HAP-1 (cell line): ENCODE data around the gene PDZD8.
"Not testable (repeated sequence)": the region's sequence is repeated elsewhere in the genome, so short reads cannot be mapped to it uniquely, and the experiment has no call there.

Source experiments
- DNase-seq, 2 experiments: peaks; one replicate each; pipeline ENCODE4 v3.0.0-alpha.2; 2016 to 2020; ENCODE audit warnings: low spot score in 2 of 2
- H3K27me3 ChIP-seq: fragments of 250-450 bp; sonication (Bioruptor Pico); 2 replicates; pipeline ENCODE4 v1.5.1; 2020; ENCODE audit warnings: low read depth, mild to moderate bottlenecking, moderate library complexity
- H3K36me3 ChIP-seq: fragments of 250-450 bp; sonication (Bioruptor Pico); replicated peaks from 2 replicates; pipeline ENCODE4 v1.5.1; 2020; ENCODE audit warnings: mild to moderate bottlenecking
- H3K4me1 ChIP-seq: fragments of 250-450 bp; sonication (Bioruptor Pico); 2 replicates; pipeline ENCODE4 v1.5.1; 2020; ENCODE audit warnings: mild to moderate bottlenecking
- H3K4me3 ChIP-seq: fragments of 250-450 bp; sonication (Bioruptor Pico); 2 replicates; pipeline ENCODE4 v1.5.1; 2020; ENCODE audit warnings: mild to moderate bottlenecking, moderate library complexity
- H3K9me3 ChIP-seq: fragments of 250-450 bp; sonication (Bioruptor Pico); 2 replicates; pipeline ENCODE4 v1.5.1; 2020; ENCODE audit warnings: mild to moderate bottlenecking, moderate library complexity
- in situ Hi-C: fragments of 300-500 bp; cut with MboI; formaldehyde crosslinking; loops from 3 replicates; pipeline ENCODE4 v1.14.3; 2020; ENCODE audit warnings: low sequenced_read_pairs, inconsistent platforms, mixed read lengths

PDZD8 gene

GRCh38 chr10:117241541-117242462 lies 133.4 kb downstream of the PDZD8 start:
- no peaks in the 10 kb centered on the region for H3K9me3 ChIP-seq
- DNase-seq, result peak in 1 of 2 experiments; percentile 14
- no peaks in the 10 kb centered on the region for H3K4me1 ChIP-seq
- H3K4me3 ChIP-seq, result no peak overlapping the region; the same call in 1 of the 2 replicates
- H3K36me3 ChIP-seq, result no peaks in the 10 kb centered on the region
- no peaks in the 10 kb centered on the region for H3K27me3 ChIP-seq
- in situ Hi-C loops, result no loop called here

GRCh38 chr10:117240621-117241529 lies 134.4 kb downstream of the PDZD8 start, which contains the start of gene SLC18A2:
Gene SLC18A2, plus strand, starts transcription at chr10:117241114. Its CDS starts 580 bp downstream, at chr10:117241694.
- Histone ChIP-seq H3K36me3 (no peaks in the 10 kb centered on the region), H3K27me3 (no peaks in the 10 kb centered on the region), H3K4me3 (no peak within 1 kb of the TSS; the same call in 1 of the 2 replicates), H3K4me1 (no peaks in the 10 kb centered on the region), H3K9me3 (no peaks in the 10 kb centered on the region)
- DNase-seq, result no peak
- in situ Hi-C loops, result no loop called here

- Histone ChIP-seq H3K9me3 (no peaks in the 10 kb centered on the region), H3K27me3 (no peaks in the 10 kb centered on the region), H3K4me3 (no peak overlapping the region), H3K36me3 (no peaks in the 10 kb centered on the region), H3K4me1 (no peaks in the 10 kb centered on the region)
- no peak for DNase-seq
- in situ Hi-C loops, result no loop called here
Measured at GRCh38 chr10:117239721-117240620, 135.3 kb downstream of the PDZD8 start.

- DNase-seq, result no peak
- H3K27me3 ChIP-seq, result no peaks in the 10 kb centered on the region
- H3K36me3 ChIP-seq, result no peaks in the 10 kb centered on the region
- H3K9me3 ChIP-seq, result no peaks in the 10 kb centered on the region
- in situ Hi-C loops, result no loop called here
- no peak overlapping the region for H3K4me3 ChIP-seq
- H3K4me1 ChIP-seq, result no peaks in the 10 kb centered on the region
Measured at GRCh38 chr10:117239051-117239450, 136.2 kb downstream of the PDZD8 start.

- H3K4me3 ChIP-seq, result no peak overlapping the region
- H3K4me1 ChIP-seq, result no peaks in the 10 kb centered on the region; the same call in 1 of the 2 replicates
- H3K36me3 ChIP-seq, result no peaks in the 10 kb centered on the region
- in situ Hi-C loops, result no loop called here
- H3K27me3 ChIP-seq, result peaks cover 4% of the 10 kb centered on the region; the same call in 1 of the 2 replicates
- no peak for DNase-seq
- no peaks in the 10 kb centered on the region for H3K9me3 ChIP-seq
Measured at GRCh38 chr10:117237401-117237991, 137.7 kb downstream of the PDZD8 start.

GRCh38 chr10:117230107-117230506 lies 145.1 kb downstream of the PDZD8 start:
- H3K36me3 ChIP-seq, H3K9me3 ChIP-seq, in situ Hi-C loops, DNase-seq, H3K4me3 ChIP-seq, H3K4me1 ChIP-seq, H3K27me3 ChIP-seq: not testable (repeated sequence)

GRCh38 chr10:117228210-117228609 lies 147.0 kb downstream of the PDZD8 start:
- Histone ChIP-seq H3K36me3 (no peaks in the 10 kb centered on the region), H3K4me1 (no peaks in the 10 kb centered on the region), H3K27me3 (no peaks in the 10 kb centered on the region), H3K4me3 (no peak overlapping the region), H3K9me3 (no peaks in the 10 kb centered on the region)
- no peak for DNase-seq
- in situ Hi-C loops, result loop anchor here (5.0 to 10.0 kb wide), 2 partner anchors 89 to 207 kb away; no protein-coding TSS in a partner anchor
